ENCODE results near the gene PPOX.

PPOX gene

GRCh38 chr1:161121042-161121650 lies 45.1 kb upstream of the PPOX start:
- Histone ChIP-seq H3K27me3 (ENCODE audit: control insufficient read depth, low read length) (no peaks in the 10 kb centered on the region), H3K4me2 (ENCODE audit: low read length) (no peak overlapping the region), H3K4me1 (ENCODE audit: control insufficient read depth, low read length) (peaks cover 34% of the 10 kb centered on the region), H3K27ac (ENCODE audit: low read depth, low read length) (no peak overlapping the region), H3K4me3 (ENCODE audit: low read length) (no peak overlapping the region), H3F3A (ENCODE audit: control insufficient read depth, insufficient read depth) (0 out of 2 replicates have a peak, but pooled peaks cover 2% of the 10 kb centered on the region), H3K79me2 (ENCODE audit: control insufficient read depth, low read length) (peaks cover 39% of the 10 kb centered on the region), H3K36me3 (ENCODE audit: control insufficient read depth, low read length) (peaks cover 75% of the 10 kb centered on the region), H3K9me3 (ENCODE audit: control insufficient read depth, insufficient read depth, low read length) (no peaks in the 10 kb centered on the region), H4K20me1 (ENCODE audit: control insufficient read depth, insufficient read depth, low read depth, low read length) (peaks cover 3% of the 10 kb centered on the region; the same call in 1 of the 2 replicates), H3K9me2 (replicated peaks; ENCODE audit: control insufficient read depth, low read length) (no peaks in the 10 kb centered on the region)
- TF ChIP-seq, protein P1, sequence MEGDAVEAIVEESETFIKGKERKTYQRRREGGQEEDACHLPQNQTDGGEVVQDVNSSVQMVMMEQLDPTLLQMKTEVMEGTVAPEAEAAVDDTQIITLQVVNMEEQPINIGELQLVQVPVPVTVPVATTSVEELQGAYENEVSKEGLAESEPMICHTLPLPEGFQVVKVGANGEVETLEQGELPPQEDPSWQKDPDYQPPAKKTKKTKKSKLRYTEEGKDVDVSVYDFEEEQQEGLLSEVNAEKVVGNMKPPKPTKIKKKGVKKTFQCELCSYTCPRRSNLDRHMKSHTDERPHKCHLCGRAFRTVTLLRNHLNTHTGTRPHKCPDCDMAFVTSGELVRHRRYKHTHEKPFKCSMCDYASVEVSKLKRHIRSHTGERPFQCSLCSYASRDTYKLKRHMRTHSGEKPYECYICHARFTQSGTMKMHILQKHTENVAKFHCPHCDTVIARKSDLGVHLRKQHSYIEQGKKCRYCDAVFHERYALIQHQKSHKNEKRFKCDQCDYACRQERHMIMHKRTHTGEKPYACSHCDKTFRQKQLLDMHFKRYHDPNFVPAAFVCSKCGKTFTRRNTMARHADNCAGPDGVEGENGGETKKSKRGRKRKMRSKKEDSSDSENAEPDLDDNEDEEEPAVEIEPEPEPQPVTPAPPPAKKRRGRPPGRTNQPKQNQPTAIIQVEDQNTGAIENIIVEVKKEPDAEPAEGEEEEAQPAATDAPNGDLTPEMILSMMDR (IDR thresholded peaks at IDR 0.05; ENCODE audit: low read depth, low read length, poor library complexity, severe bottlenecking), result no peak
- TF ChIP-seq EZH2phosphoT487 (IDR thresholded peaks at IDR 0.05; ENCODE audit: borderline replicate concordance, low read length), result no peak

DNA sequence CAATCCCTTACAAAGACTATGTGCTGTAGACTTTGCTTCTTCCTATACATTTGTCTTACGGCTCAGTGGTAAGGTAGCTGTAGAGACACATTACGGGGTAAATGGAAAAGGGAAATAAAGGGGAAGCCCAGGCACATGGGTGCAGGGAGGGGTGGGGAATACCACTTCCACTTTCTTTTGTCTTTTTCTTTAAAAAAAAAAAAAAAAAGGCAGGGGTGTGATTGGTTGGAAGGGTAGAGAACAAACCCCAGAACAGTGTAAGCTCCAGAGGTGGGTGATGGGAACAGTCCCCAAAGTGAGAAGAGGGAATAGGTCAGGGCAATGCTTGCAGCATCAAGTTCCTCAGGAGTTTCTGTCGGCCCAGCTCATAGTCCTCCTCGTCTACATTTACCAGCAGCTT lies 44.4 kb upstream of the PPOX start:
- Histone ChIP-seq H3F3A (ENCODE audit: control insufficient read depth, insufficient read depth) (0 out of 2 replicates have a peak, but pooled peaks cover 2% of the 10 kb centered on the region), H3K27ac (ENCODE audit: low read depth, low read length) (no peak overlapping the region), H3K36me3 (ENCODE audit: control insufficient read depth, low read length) (peaks cover 74% of the 10 kb centered on the region), H3K27me3 (ENCODE audit: control insufficient read depth, low read length) (no peaks in the 10 kb centered on the region), H3K79me2 (ENCODE audit: control insufficient read depth, low read length) (peaks cover 35% of the 10 kb centered on the region), H3K9me3 (ENCODE audit: control insufficient read depth, insufficient read depth, low read length) (no peaks in the 10 kb centered on the region), H3K4me3 (ENCODE audit: low read length) (no peak overlapping the region), H3K9me2 (replicated peaks; ENCODE audit: control insufficient read depth, low read length) (no peaks in the 10 kb centered on the region), H4K20me1 (ENCODE audit: control insufficient read depth, insufficient read depth, low read depth, low read length) (no peaks in the 10 kb centered on the region), H3K4me2 (ENCODE audit: low read length) (no peak overlapping the region), H3K4me1 (ENCODE audit: control insufficient read depth, low read length) (peaks cover 27% of the 10 kb centered on the region)
- TF ChIP-seq EZH2phosphoT487 (IDR thresholded peaks at IDR 0.05; ENCODE audit: borderline replicate concordance, low read length), result no peak
- TF ChIP-seq, protein P1 (IDR thresholded peaks at IDR 0.05; ENCODE audit: low read depth, low read length, poor library complexity, severe bottlenecking), result no peak

- Histone ChIP-seq H3K4me2 (ENCODE audit: low read length) (no peak overlapping the region), H3K36me3 (ENCODE audit: control insufficient read depth, low read length) (peaks cover 81% of the 10 kb centered on the region), H3K9me2 (replicated peaks; ENCODE audit: control insufficient read depth, low read length) (no peaks in the 10 kb centered on the region), H3K4me3 (ENCODE audit: low read length) (no peak overlapping the region), H4K20me1 (ENCODE audit: control insufficient read depth, insufficient read depth, low read depth, low read length) (no peaks in the 10 kb centered on the region), H3K27ac (ENCODE audit: low read depth, low read length) (no peak overlapping the region), H3K27me3 (ENCODE audit: control insufficient read depth, low read length) (no peaks in the 10 kb centered on the region), H3K9me3 (ENCODE audit: control insufficient read depth, insufficient read depth, low read length) (no peaks in the 10 kb centered on the region), H3K79me2 (ENCODE audit: control insufficient read depth, low read length) (peaks cover 29% of the 10 kb centered on the region), H3K4me1 (ENCODE audit: control insufficient read depth, low read length) (peaks cover 24% of the 10 kb centered on the region), H3F3A (ENCODE audit: control insufficient read depth, insufficient read depth) (0 out of 2 replicates have a peak, but pooled peaks cover 2% of the 10 kb centered on the region)
- no peak for TF ChIP-seq EZH2phosphoT487 (IDR thresholded peaks at IDR 0.05; ENCODE audit: borderline replicate concordance, low read length)
- TF ChIP-seq, protein P1 (IDR thresholded peaks at IDR 0.05; ENCODE audit: low read depth, low read length, poor library complexity, severe bottlenecking), result no peak
Observed at GRCh38 chr1:161122967-161123366, 43.3 kb upstream of the PPOX start.

All from DOHH2 (cell line).